HG03565 (cell line): ENCODE results near the gene PXMP2.

ENCODE experiments used
- ATAC-seq: cut with Tn5 transposase; IDR thresholded peaks from one replicate; pipeline ENCODE4 v1.9.1; 2021; ENCODE audit warnings: mild to moderate bottlenecking, moderate library complexity; ENCODE audit not compliant: unreplicated experiment

PXMP2 gene

GRCh38 chr12:132660052-132660451 lies 27.3 kb upstream of the PXMP2 start:
- no peak for ATAC-seq

- no peak for ATAC-seq
Observed at GRCh38 chr12:132660996-132661395, 26.4 kb upstream of the PXMP2 start.

GRCh38 chr12:132661972-132662371 lies 25.4 kb upstream of the PXMP2 start:
- no peak for ATAC-seq

GRCh38 chr12:132662901-132663755 lies 24.3 kb upstream of the PXMP2 start:
- no peak for ATAC-seq

- ATAC-seq, result no peak
Observed at GRCh38 chr12:132664206-132665148, 22.9 kb upstream of the PXMP2 start.

- no peak for ATAC-seq
Observed at GRCh38 chr12:132665149-132665491, 22.3 kb upstream of the PXMP2 start.

- no peak for ATAC-seq
Observed at GRCh38 chr12:132665794-132666193, 21.6 kb upstream of the PXMP2 start.

GRCh38 chr12:132668191-132669088 lies 18.9 kb upstream of the PXMP2 start:
- no peak for ATAC-seq

GRCh38 chr12:132669166-132669879 lies 18.1 kb upstream of the PXMP2 start:
- ATAC-seq, result no peak

GRCh38 chr12:132672116-132672515 lies 15.3 kb upstream of the PXMP2 start:
- no peak for ATAC-seq

GRCh38 chr12:132672678-132673077 lies 14.7 kb upstream of the PXMP2 start:
- no peak for ATAC-seq

GRCh38 chr12:132673288-132674179 lies 13.9 kb upstream of the PXMP2 start:
- no peak for ATAC-seq

- ATAC-seq, result no peak
Observed at GRCh38 chr12:132674561-132674960, 12.8 kb upstream of the PXMP2 start.

GRCh38 chr12:132675757-132676432 lies 11.5 kb upstream of the PXMP2 start:
- ATAC-seq, result no peak

GRCh38 chr12:132677492-132677891 lies 9.9 kb upstream of the PXMP2 start:
- ATAC-seq, result no peak

- no peak for ATAC-seq
Observed at GRCh38 chr12:132685400-132685799, 2.0 kb upstream of the PXMP2 start.

GRCh38 chr12:132686825-132687210 lies 569 bp upstream of the PXMP2 start:
- peak; percentile 6 for ATAC-seq

GRCh38 chr12:132689227-132689626 lies 1.8 kb downstream of the PXMP2 start:
- no peak for ATAC-seq

- no peak for ATAC-seq
Observed at GRCh38 chr12:132690112-132690511, 2.7 kb downstream of the PXMP2 start.
